HepG2 (cell line): ENCODE measurements around the gene MAP3K20.

Experiments
- CREB1 ChIP-seq, 2 experiments: fragments of 450-650 bp in 1 of 2; IDR thresholded peaks; 2 replicates each; pipeline ENCODE4 v1.6.1; 2016 to 2017; ENCODE audit warnings: control low read depth in 1 of 2, mild to moderate bottlenecking in 1 of 2, missing compliant biosample characterization in 1 of 2, missing genetic modification characterization in 1 of 2
- EZH2 ChIP-seq: conservative IDR thresholded peaks from 2 replicates; pipeline ENCODE4 v1.6.1; 2012; ENCODE audit warnings: mild to moderate bottlenecking, low read depth, low read length, moderate library complexity
- PHF8 ChIP-seq: sonication (generic); formaldehyde crosslinking; IDR thresholded peaks from 2 replicates; pipeline ENCODE4 v1.5.0; 2020; ENCODE audit warnings: missing genetic modification reagents
- POLR2A ChIP-seq, 2 experiments: IDR thresholded peaks; 2 replicates each; pipeline ENCODE4 v1.6.1; 2011; ENCODE audit warnings: low read depth in 2 of 2, low read length in 2 of 2, mild to moderate bottlenecking in 1 of 2, moderate library complexity in 1 of 2; ENCODE audit not compliant: insufficient read depth in 1 of 2
- U2AF2 ChIP-seq: fragments of 200-400 bp; formaldehyde crosslinking; IDR thresholded peaks from 2 replicates; pipeline ENCODE4 v1.6.1; 2017; ENCODE audit warnings: low read depth, mild to moderate bottlenecking, low read length
- ZSCAN22 ChIP-seq: sonication (generic); formaldehyde crosslinking; IDR thresholded peaks from 2 replicates; pipeline ENCODE4 v1.4.0; 2020; ENCODE audit warnings: mild to moderate bottlenecking, missing genetic modification reagents
- TF ChIP-seq, protein P1 (sequence below), 2 experiments: sonication (generic) in 1 of 2; formaldehyde crosslinking in 1 of 2; IDR thresholded peaks; 2 replicates each; pipeline versions ENCODE4 v1.5.1 to v1.6.1; 2011 to 2020; ENCODE audit warnings: borderline replicate concordance in 1 of 2, low read depth in 1 of 2, low read length in 1 of 2, mild to moderate bottlenecking in 1 of 2, missing genetic modification reagents in 1 of 2, moderate library complexity in 1 of 2

DNA sequence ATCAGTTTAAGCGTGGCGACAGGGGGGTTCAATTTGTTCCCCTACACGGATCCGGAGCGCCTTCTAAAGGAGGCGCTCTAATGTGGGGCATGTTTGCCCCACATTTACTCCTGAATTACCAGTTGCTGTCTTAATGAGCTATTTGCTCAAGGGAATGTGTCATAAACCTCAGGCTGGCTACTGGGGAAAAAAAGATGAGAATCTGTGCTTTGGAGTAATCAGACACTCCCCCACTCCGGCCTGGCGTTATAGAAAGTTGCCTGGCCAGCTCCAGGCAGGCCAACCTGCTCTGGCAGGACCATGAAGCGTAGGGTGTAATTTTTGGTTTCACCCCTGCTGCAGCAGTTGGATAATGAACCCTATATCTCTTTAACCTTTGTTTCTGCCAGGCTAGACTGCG is 31.0 kb upstream of the MAP3K20 start:
- TF ChIP-seq POLR2A (IDR thresholded peaks at IDR 0.05; ENCODE audit: insufficient read depth in 1 of 2, low read depth in 2 of 2, low read length in 2 of 2) = no peak
- TF ChIP-seq CREB1 (IDR thresholded peaks at IDR 0.05) = no peak
- no peak for TF ChIP-seq CREB1 (CRISPR knock-in tag; IDR thresholded peaks at IDR 0.05)
- TF ChIP-seq EZH2 = no peak
- TF ChIP-seq ZSCAN22 (CRISPR knock-in tag) = no peak
- no peak for TF ChIP-seq U2AF2
- no peak for TF ChIP-seq PHF8 (CRISPR knock-in tag)
- TF ChIP-seq, protein P1, sequence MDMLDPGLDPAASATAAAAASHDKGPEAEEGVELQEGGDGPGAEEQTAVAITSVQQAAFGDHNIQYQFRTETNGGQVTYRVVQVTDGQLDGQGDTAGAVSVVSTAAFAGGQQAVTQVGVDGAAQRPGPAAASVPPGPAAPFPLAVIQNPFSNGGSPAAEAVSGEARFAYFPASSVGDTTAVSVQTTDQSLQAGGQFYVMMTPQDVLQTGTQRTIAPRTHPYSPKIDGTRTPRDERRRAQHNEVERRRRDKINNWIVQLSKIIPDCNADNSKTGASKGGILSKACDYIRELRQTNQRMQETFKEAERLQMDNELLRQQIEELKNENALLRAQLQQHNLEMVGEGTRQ (IDR thresholded peaks at IDR 0.05; ENCODE audit: low read depth, low read length) = no peak
- TF ChIP-seq, protein P1 (CRISPR knock-in tag; IDR thresholded peaks at IDR 0.05; ENCODE audit: borderline replicate concordance) = no peak
